ENCODE data around the gene RBPMS2. TPM values are rescaled to one million over a fixed set of nuclear protein-coding genes. Genes with fewer than 3 reads are reported as not detected.

Gene RBPMS2
- total and polyA plus RNA-seq, 2 donors (not counting 3 experiments of a cell fraction or from before 2014, with no cell fraction given): 2.3 to 7.8 TPM

DNA sequence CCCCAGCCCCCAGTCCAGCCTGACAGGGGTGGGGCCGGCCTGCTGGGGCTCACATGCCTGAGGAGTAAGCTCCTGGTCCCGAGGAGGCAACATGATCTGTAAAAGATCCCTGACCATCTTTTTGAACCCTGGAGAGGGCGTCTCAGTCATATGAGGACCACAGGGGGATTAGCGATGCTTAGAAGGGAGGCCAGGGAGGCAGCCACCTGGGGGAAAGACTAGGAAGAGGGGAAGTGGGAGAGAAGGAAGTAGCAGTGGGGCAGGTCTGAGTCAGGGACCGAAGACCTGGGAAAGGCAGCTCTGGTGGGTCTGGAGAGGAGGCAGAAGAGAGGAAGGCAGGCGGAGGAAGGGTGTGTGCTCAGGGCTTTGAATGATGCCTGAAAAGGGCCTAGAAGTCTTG lies 31.1 kb upstream of the RBPMS2 start:
- ChIA-PET CTCF (interaction anchor here (1.0 to 1.6 kb wide), 3 partner anchors 75 to 98 kb away, joined by 5 to 7 read pairs (median 5); no protein-coding TSS in a partner anchor), POLR2A (no interaction called here)
- DNase-seq (ENCODE audit: low read depth, low spot score): no peak
- H3K4me1 ChIP-seq (ENCODE audit: control insufficient read depth, extremely low read depth, insufficient read depth, low read length): no peaks in the 10 kb centered on the region
- no peaks in the 10 kb centered on the region for H3K9me3 ChIP-seq (replicated peaks; ENCODE audit: control insufficient read depth, insufficient read depth, low read length)
- dilution Hi-C loops (cut with MboI; ENCODE audit: extremely low pct_ligation_motif_present, low sequenced_read_pairs): no loop called here
- H2AFZ ChIP-seq (ENCODE audit: low read depth, low read length): no peak overlapping the region
- H3K4me3 ChIP-seq (replicated peaks in 1 of 3; ENCODE audit: insufficient read depth in 1 of 3, low read depth in 1 of 3, low read length in 3 of 3): no peak overlapping the region
- no peaks in the 10 kb centered on the region for H3K36me3 ChIP-seq (ENCODE audit: control insufficient read depth in 2 of 2, extremely low read depth in 1 of 2, insufficient read depth in 2 of 2, low read length in 2 of 2)
- no peak overlapping the region for H3K27ac ChIP-seq (ENCODE audit: insufficient read depth, low read depth, low read length)
- no peaks in the 10 kb centered on the region for H3K9me1 ChIP-seq (replicated peaks; ENCODE audit: control insufficient read depth, extremely low read depth, insufficient read depth, low read length)
- H3K4me2 ChIP-seq (ENCODE audit: insufficient read depth, low read length): no peak overlapping the region
- no TSS peak for BruUV-seq (replicated peaks)
- FAIRE-seq: no peak
- intact Hi-C loops (cut with micrococcal nuclease): no loop called here
- peaks cover 0 to 8% of the 10 kb centered on the region in 2 experiments for H3K27me3 ChIP-seq (ENCODE audit: control insufficient read depth in 2 of 2, insufficient read depth in 2 of 2, low read length in 2 of 2)
- H4K20me1 ChIP-seq (replicated peaks; ENCODE audit: control insufficient read depth, extremely low read depth, insufficient read depth, low read length): no peaks in the 10 kb centered on the region
- TF ChIP-seq MYC (IDR thresholded peaks at IDR 0.05; ENCODE audit: low read depth, low read length): no peak
- TF ChIP-seq, protein P1, sequence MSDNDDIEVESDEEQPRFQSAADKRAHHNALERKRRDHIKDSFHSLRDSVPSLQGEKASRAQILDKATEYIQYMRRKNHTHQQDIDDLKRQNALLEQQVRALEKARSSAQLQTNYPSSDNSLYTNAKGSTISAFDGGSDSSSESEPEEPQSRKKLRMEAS (IDR thresholded peaks at IDR 0.05; ENCODE audit: insufficient read depth, insufficient read length): no peak
- no peak for TF ChIP-seq CTCF (IDR thresholded peaks at IDR 0.05; ENCODE audit: extremely low read depth in 1 of 2, insufficient read depth in 1 of 2, low read depth in 1 of 2, low read length in 2 of 2)
- no peak for TF ChIP-seq POLR2AphosphoS5 (IDR thresholded peaks at IDR 0.05; ENCODE audit: insufficient read depth, low read depth, low read length)
- TF ChIP-seq POLR2A (IDR thresholded peaks at IDR 0.05; ENCODE audit: low read depth, low read length): no peak
- TF ChIP-seq EZH2 (IDR thresholded peaks at IDR 0.05; ENCODE audit: borderline replicate concordance, low read depth, low read length, severe bottlenecking): no peak
- TF ChIP-seq GATA2 (IDR thresholded peaks at IDR 0.05; ENCODE audit: insufficient read depth, insufficient read length, low read depth, low read length): no peak
- TF ChIP-seq FOS (IDR thresholded peaks at IDR 0.05; ENCODE audit: borderline replicate concordance, insufficient read depth, low read length): no peak
- no peak for TF ChIP-seq JUN (IDR thresholded peaks at IDR 0.05; ENCODE audit: borderline replicate concordance, insufficient read depth, insufficient read length, low read depth)
- H3K9ac ChIP-seq (replicated peaks; ENCODE audit: extremely low read depth, insufficient read depth, low read length): no peak overlapping the region
- no peaks in the 10 kb centered on the region for H3K79me2 ChIP-seq (ENCODE audit: control insufficient read depth, insufficient read depth, low read length)

Data from endothelial cell of umbilical vein (primary cell).